Memory B cell (primary cell): ENCODE data around the gene NEDD4L.

Experiments used
- ATAC-seq: fragments of 150-1000 bp; cut with Tn5 transposase; 2 replicates; pipeline ENCODE4 v1.10.0; 2021; ENCODE audit warnings: low read depth, mild to moderate bottlenecking, moderate library complexity
- DNase-seq, 2 donors: peaks; one replicate each; pipeline ENCODE4 v3.0.0; 2022; ENCODE audit warnings: low spot score in 2 of 2
- H3K27ac Mint-ChIP-seq: one replicate; pipeline ENCODE4 v1.8.0; 2022; ENCODE audit warnings: mild to moderate bottlenecking, moderate library complexity, mixed read lengths
- H3K27me3 Mint-ChIP-seq: one replicate; pipeline ENCODE4 v1.8.0; 2022; ENCODE audit warnings: mixed read lengths
- H3K36me3 Mint-ChIP-seq: one replicate; pipeline ENCODE4 v1.8.0; 2022; ENCODE audit warnings: mild to moderate bottlenecking, mixed read lengths
- H3K4me1 Mint-ChIP-seq: one replicate; pipeline ENCODE4 v1.8.0; 2022; ENCODE audit warnings: mixed read lengths
- H3K4me3 Mint-ChIP-seq: one replicate; pipeline ENCODE4 v1.8.0; 2022; ENCODE audit warnings: mild to moderate bottlenecking, moderate library complexity, mixed read lengths
- H3K9me3 Mint-ChIP-seq: one replicate; pipeline ENCODE4 v1.8.0; 2022; ENCODE audit warnings: mixed read lengths

NEDD4L gene

DNA sequence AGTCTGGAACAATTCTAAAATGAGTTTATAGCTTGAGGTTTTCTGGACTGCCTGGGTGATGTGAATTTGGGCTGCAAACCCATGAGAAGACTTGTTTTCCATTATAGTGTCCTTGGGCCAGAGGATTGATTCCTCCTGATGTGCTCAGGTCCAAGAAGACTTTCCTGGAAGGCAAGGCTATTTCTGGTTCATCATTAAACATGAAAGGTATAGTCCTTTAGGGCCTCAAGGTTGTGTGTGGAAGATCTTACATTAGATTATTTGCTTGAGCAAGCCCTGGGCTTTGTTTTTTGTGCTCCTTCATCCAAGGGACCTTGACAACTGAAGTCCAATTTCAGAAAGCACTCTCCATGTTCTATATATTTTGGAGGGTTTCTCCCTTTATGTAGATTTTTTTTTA, 26.8 kb upstream of the NEDD4L start:
- Mint-ChIP-seq H3K36me3 (peaks cover 4% of the 10 kb centered on the region), H3K27ac (no peak overlapping the region), H3K9me3 (peaks cover 4% of the 10 kb centered on the region), H3K4me1 (peaks cover 19% of the 10 kb centered on the region), H3K4me3 (no peak overlapping the region), H3K27me3 (no peaks in the 10 kb centered on the region)
- ATAC-seq = no peak
- no peak for DNase-seq

DNA sequence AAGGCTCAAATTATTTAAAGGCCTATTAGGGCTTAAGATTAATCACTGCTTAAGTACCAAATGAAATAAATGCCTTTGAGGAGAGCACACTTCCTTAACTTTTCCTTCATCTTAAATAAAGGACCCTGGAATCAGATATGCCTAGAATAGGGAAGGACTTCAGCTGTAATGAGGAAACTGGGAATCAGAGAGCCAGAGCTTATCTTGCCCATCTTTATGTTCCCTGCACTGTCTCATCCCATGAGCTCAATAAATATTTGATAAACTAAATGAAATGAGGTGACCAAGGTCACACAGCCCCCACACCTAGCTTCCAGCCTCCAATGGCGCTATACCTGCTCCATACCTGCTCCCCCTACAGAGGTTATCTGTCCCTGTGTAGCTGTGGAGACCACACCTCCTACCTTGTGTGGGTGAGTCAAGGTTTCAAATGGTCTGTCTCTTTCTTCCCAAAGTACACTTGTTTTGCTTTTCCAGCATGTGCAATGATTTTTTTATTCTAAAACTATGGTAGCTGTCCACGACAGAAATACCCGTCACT, 23.4 kb upstream of the NEDD4L start:
- Mint-ChIP-seq H3K36me3 (peaks cover 4% of the 10 kb centered on the region), H3K27ac (no peak overlapping the region), H3K4me3 (no peak overlapping the region), H3K27me3 (no peaks in the 10 kb centered on the region), H3K9me3 (peaks cover 4% of the 10 kb centered on the region), H3K4me1 (peaks cover 5% of the 10 kb centered on the region)
- DNase-seq = no peak
- ATAC-seq = no peak

DNA sequence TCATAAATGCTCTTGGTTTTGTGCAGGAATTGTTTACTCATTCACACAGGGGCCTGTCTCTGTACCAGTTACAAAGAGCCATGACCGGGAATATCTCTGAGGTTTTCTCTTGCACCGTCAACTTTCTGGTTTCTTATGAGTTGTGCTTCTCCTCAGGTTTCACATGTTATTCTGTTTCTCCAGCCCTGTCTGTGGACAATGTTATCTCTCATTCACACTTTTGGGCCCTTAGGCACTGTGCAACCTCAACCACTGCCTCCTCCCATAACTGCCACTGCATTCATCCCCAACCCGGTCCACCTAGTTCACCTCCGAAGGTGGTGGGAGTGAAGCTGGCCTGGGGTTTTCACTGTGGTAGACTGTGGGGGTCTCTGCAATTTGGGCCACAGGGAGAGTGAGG, 22.5 kb upstream of the NEDD4L start:
- Mint-ChIP-seq H3K9me3 (no peaks in the 10 kb centered on the region), H3K27me3 (no peaks in the 10 kb centered on the region), H3K4me3 (no peak overlapping the region), H3K4me1 (no peaks in the 10 kb centered on the region), H3K27ac (no peak overlapping the region), H3K36me3 (no peaks in the 10 kb centered on the region)
- DNase-seq = no peak
- no peak for ATAC-seq

DNA sequence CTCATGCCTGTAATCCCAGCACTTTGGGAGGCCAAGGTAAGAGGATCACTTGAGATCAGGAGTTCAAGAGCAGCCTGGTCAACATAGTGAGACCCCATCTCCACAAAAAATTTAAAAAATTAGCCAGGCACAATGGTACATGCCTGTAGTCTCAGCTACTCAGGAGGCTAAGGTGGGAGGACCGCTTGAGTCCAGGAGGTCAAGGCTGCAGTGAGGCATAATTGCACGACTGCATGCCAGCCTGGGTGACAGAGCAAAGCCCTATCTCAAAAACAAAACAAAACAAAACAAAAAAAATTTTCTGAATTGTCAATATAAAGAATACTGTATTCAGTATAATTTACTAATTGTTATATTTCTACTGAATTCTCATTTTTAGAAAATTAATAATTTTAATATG, 20.9 kb upstream of the NEDD4L start:
- DNase-seq (no peak), ATAC-seq (no peak)
- Mint-ChIP-seq H3K27me3 (no peaks in the 10 kb centered on the region), H3K4me1 (no peaks in the 10 kb centered on the region), H3K4me3 (no peak overlapping the region), H3K36me3 (no peaks in the 10 kb centered on the region), H3K27ac (no peak overlapping the region), H3K9me3 (no peaks in the 10 kb centered on the region)

DNA sequence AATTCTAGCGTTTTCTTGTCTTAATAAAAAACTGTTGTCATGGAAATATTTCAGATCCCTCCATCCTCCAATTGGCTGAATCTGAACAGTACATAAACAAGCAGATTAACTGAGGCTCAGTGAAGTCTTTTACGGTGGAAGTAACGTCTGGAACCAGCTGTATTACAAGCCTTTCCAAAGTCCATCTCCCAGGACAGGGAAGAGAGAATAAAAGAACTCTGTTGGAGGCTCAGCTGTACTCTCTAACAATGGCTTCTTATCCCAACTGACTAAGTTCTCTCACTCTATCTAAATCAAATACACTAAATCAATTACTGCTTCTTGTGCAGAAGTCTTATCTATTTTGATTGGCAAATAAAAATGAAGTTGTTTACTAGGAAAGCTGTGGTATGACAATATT, 19.9 kb upstream of the NEDD4L start:
- Mint-ChIP-seq H3K4me3 (no peak overlapping the region), H3K9me3 (no peaks in the 10 kb centered on the region), H3K27ac (no peak overlapping the region), H3K36me3 (no peaks in the 10 kb centered on the region), H3K4me1 (no peaks in the 10 kb centered on the region), H3K27me3 (no peaks in the 10 kb centered on the region)
- no peak for DNase-seq
- no peak for ATAC-seq

DNA sequence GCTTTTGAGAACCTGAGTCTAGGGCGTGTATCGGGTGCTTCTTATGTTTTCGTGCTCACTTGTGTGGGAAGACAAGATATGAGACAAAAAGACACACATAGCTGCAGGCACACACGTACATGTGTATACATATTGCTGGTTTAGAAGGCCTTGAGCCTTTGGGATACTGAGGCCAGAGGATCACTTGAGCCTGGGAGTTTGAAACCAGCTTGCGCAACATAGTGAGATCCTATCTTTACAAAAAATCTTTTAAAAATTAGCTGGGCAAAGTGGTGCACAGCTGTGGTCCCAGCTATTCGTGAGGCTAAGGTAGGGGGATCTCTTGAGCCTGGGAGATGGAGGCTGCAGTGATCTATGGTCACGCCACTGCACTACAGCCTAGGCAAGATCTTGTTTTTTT, 18.8 kb upstream of the NEDD4L start:
- DNase-seq = no peak
- Mint-ChIP-seq H3K27ac (no peak overlapping the region), H3K4me3 (no peak overlapping the region), H3K36me3 (no peaks in the 10 kb centered on the region), H3K27me3 (no peaks in the 10 kb centered on the region), H3K9me3 (no peaks in the 10 kb centered on the region), H3K4me1 (no peaks in the 10 kb centered on the region)
- no peak for ATAC-seq

DNA sequence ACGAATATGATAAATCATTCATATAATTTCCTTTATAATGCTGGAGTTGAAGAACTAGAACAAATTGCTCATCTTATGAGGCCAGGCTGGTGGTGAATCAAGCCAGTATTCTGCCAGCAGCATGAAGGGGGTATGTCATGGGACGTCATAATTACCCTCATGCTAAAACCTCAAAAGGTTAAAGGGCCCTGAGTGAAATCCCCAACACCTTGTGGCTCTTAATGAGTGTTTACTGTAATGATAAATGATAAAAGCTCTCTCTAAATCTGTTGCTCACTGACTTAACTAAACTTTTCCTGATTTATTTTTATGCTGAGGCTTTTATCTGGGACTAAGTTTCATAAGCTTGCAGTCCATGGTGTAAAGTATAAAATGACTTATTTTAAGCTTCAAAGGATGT, 18.3 kb upstream of the NEDD4L start:
- Mint-ChIP-seq H3K36me3 (no peaks in the 10 kb centered on the region), H3K27me3 (no peaks in the 10 kb centered on the region), H3K4me3 (no peak overlapping the region), H3K4me1 (no peaks in the 10 kb centered on the region), H3K9me3 (no peaks in the 10 kb centered on the region), H3K27ac (no peak overlapping the region)
- ATAC-seq (no peak), DNase-seq (no peak)

DNA sequence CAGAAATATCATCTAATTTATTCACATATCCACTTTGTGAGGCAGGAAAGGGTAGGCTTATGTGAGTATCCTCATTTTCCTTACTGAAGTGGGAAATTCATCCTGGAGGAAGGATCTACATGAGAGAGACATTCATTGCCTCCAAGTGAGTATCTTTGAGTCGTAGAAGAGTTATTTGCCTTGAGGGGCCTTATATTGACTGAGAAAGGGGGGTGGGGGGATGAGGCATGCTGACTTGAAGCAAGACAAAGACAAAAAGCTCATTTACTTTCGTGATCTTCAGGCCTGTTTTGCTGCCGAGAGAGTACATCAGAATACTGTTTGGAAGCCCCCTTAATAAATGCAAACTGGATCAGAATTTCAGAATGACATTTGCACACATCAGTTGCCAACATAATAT, 17.6 kb upstream of the NEDD4L start:
- no peak overlapping the region for H3K4me3 Mint-ChIP-seq
- H3K4me1 Mint-ChIP-seq = no peaks in the 10 kb centered on the region
- no peak overlapping the region for H3K27ac Mint-ChIP-seq

DNA sequence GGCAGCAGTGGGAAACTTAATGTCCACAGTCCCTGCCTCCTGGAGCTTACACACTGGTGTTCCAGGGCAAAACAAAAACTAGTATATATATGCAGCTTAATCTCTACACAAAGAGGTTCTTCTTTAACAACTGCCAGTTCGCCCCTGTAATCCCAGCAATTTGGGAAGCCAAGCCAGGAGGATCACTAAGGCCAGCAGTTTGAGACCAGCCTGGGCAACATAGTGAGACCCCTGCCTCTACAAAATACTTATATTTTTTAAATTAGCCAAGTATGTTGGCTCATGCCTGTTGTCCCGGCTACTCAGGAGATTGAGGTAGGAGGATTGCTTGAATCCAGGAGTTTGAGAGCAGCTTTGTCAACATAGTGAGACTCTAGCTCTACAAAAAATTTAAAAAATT, 17.2 kb upstream of the NEDD4L start:
- no peak overlapping the region for H3K27ac Mint-ChIP-seq
- no peaks in the 10 kb centered on the region for H3K27me3 Mint-ChIP-seq
- DNase-seq = no peak
- no peak overlapping the region for H3K4me3 Mint-ChIP-seq
- no peaks in the 10 kb centered on the region for H3K36me3 Mint-ChIP-seq
- no peak for ATAC-seq
- H3K9me3 Mint-ChIP-seq = no peaks in the 10 kb centered on the region
- H3K4me1 Mint-ChIP-seq = no peaks in the 10 kb centered on the region

More for the DNA sequence above, 17.6 kb upstream of the NEDD4L start:
- H3K9me3 Mint-ChIP-seq = no peaks in the 10 kb centered on the region
- DNase-seq (no peak), ATAC-seq (no peak)
- no peaks in the 10 kb centered on the region for H3K36me3 Mint-ChIP-seq
- no peaks in the 10 kb centered on the region for H3K27me3 Mint-ChIP-seq

DNA sequence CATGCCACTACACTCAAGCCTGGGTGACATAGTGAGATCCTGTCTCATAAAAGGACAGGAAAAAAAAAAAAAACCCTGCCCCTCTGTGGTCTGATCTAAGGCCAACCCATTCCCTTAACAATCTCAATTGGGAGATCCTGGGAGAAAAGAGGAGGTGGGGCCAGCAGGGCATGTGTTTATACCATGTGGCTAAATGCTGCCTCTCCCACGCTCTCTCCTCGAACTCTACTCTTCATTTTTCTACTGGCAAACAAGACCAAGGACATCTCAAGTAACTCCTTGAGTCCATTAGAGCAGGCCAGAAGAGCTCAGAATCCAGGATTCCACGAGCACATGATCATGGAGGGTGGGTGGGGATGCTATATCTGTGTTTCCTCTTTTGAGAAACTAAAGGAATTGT, 16.7 kb upstream of the NEDD4L start:
- DNase-seq (no peak), ATAC-seq (no peak)
- Mint-ChIP-seq H3K27me3 (no peaks in the 10 kb centered on the region), H3K4me1 (no peaks in the 10 kb centered on the region), H3K36me3 (no peaks in the 10 kb centered on the region), H3K4me3 (no peak overlapping the region), H3K27ac (no peak overlapping the region), H3K9me3 (no peaks in the 10 kb centered on the region)

DNA sequence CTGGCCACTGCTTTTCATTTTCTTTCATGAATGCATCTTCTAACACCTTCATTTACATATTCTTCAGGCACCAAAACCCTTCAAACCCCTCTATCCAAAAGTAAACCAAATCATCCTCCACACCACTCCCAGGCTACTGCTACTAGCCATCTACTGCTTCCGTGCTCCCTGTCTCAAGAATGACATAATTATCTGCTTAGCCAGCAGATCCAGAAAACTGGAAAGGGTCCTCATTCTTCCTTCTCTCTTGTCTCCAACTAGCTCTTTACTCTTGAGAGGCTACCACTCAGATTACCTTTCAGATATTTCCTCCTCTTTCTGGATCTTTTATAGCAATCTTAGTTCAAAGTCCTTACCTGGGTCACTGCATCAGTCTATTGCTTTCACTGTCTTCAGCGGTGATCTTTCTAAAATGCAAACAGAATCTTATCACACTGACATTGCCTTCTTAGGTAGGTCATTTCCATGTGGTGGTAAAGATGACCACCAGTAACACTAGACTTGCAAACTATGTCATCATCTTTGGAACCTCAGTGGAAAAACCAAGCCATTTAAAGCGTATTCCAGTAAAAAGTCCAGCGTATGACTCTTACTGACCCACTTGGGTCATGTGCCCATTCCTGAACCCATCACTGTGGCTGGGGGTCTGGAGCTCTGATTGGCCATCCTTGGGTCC, 15.8 kb upstream of the NEDD4L start:
- Mint-ChIP-seq H3K4me1 (no peaks in the 10 kb centered on the region), H3K9me3 (no peaks in the 10 kb centered on the region), H3K36me3 (no peaks in the 10 kb centered on the region), H3K4me3 (no peak overlapping the region), H3K27ac (no peak overlapping the region), H3K27me3 (no peaks in the 10 kb centered on the region)
- ATAC-seq (no peak), DNase-seq (no peak)

DNA sequence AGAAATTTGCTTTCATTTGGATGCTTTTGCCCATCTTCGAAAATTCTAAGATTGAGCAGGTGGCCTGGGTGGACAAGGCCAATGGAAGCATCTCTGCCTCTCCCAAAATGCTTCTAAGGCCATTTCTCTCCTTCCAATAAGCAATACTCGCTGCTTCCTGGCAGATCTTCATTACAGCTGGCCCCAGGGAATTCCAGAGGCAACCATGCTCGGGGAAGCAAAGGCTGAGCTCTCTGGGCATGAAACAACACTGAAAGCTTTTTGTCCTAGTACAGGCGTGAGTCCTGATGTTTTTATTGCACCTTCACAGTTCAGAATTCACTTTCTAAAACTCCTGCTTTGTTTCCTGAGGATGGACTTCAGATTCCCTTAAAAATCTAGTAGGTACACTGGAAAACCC, 11.8 kb upstream of the NEDD4L start:
- Mint-ChIP-seq H3K4me1 (no peaks in the 10 kb centered on the region), H3K27me3 (no peaks in the 10 kb centered on the region), H3K27ac (no peak overlapping the region), H3K4me3 (no peak overlapping the region), H3K36me3 (no peaks in the 10 kb centered on the region), H3K9me3 (no peaks in the 10 kb centered on the region)
- no peak for ATAC-seq
- no peak for DNase-seq

DNA sequence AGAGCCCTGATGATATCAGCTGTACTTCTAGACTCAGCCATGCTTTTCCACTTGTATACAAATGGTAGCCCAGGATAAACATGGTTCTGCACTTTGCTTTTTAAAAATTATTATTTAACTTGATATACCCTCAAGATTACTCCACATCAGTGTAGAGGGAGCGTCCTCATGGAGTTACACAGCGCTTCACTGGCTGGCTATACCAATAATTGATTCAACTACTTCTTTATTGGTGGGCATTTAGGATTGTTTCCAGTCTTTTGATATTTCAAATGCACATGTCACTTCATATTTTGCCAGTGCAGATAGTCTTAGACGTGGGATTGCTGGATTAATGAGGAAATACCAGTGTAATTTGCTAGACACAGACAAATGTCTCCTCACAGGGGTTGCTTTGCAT, 10.8 kb upstream of the NEDD4L start:
- H3K27me3 Mint-ChIP-seq = no peaks in the 10 kb centered on the region
- no peak overlapping the region for H3K27ac Mint-ChIP-seq
- no peak for DNase-seq
- no peak overlapping the region for H3K4me3 Mint-ChIP-seq
- ATAC-seq = no peak
- no peaks in the 10 kb centered on the region for H3K9me3 Mint-ChIP-seq
- no peaks in the 10 kb centered on the region for H3K36me3 Mint-ChIP-seq
- peaks cover 3% of the 10 kb centered on the region for H3K4me1 Mint-ChIP-seq

DNA sequence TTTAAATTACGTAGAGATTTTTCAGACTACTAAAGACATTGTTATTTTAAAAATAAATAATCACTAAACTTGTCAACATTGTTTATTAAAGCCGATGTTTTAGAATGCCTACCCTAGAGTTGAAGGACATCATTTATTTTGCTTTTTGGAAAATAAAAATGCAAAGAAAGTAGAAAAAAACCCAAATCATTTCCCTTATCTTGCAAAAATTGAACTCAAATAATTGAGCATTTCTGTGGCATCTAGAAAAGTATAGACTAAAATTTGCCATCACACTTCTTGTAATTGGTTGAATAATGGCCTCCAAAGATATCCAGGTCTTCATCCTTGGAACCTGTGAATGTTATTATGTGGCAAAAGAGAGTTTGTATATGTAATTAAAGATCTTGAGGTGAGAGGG, 9.7 kb upstream of the NEDD4L start:
- Mint-ChIP-seq H3K27me3 (no peaks in the 10 kb centered on the region), H3K27ac (no peak overlapping the region), H3K36me3 (no peaks in the 10 kb centered on the region), H3K4me1 (peaks cover 7% of the 10 kb centered on the region), H3K4me3 (no peak overlapping the region), H3K9me3 (no peaks in the 10 kb centered on the region)
- ATAC-seq (no peak), DNase-seq (no peak)

DNA sequence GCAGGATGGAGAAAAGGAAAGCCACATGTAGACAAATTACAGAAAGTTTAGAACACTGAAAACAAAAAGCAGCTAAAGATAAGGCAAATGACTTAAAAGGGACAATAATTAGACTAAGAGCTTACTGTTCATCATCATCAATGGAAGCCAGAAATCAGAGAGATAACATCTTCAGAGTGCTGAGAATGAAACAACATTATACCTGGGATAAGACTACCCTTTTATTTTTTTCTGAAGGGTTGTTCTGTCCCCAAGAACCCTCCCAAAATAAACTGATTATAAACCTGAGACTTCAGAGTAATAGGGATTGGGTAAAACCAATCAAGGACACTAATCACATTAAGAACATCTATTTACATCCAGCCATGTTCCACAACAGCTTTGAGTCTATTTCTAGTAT, 6.9 kb upstream of the NEDD4L start:
- Mint-ChIP-seq H3K36me3 (no peaks in the 10 kb centered on the region), H3K4me1 (peaks cover 12% of the 10 kb centered on the region), H3K27ac (no peak overlapping the region), H3K9me3 (no peaks in the 10 kb centered on the region), H3K27me3 (no peaks in the 10 kb centered on the region), H3K4me3 (no peak overlapping the region)
- DNase-seq (no peak), ATAC-seq (no peak)
